Liver (tissue), 9 donors: ENCODE data around the gene TSPAN7. TPM values are rescaled to one million over a fixed set of nuclear protein-coding genes. Genes with fewer than 3 reads are reported as not detected.

Experiments used
- DNase-seq: peaks from one replicate; pipeline ENCODE4 v3.0.0-alpha.2; 2017; ENCODE audit warnings: low spot score
- H3K27ac ChIP-seq, 2 donors: one replicate each; pipeline ENCODE4 v1.7.0; 2013; ENCODE audit warnings: inconsistent platforms in 2 of 2, low read length in 2 of 2, control low read depth in 1 of 2, low read depth in 1 of 2, mild to moderate bottlenecking in 1 of 2
- H3K27me3 ChIP-seq, 4 donors: one replicate each; pipeline versions ENCODE4 v1.6.1 to v1.7.0; 2013; ENCODE audit warnings: low read length in 3 of 4, inconsistent platforms in 1 of 4, mild to moderate bottlenecking in 1 of 4, moderate library complexity in 1 of 4; ENCODE audit not compliant: control insufficient read depth in 4 of 4, insufficient read depth in 4 of 4
- H3K36me3 ChIP-seq, 4 donors: one replicate each; pipeline versions ENCODE4 v1.6.1 to v1.7.0; 2013; ENCODE audit warnings: low read length in 3 of 4, mild to moderate bottlenecking in 3 of 4, low read depth in 1 of 4, moderate library complexity in 1 of 4; ENCODE audit not compliant: control insufficient read depth in 4 of 4, insufficient read depth in 3 of 4
- H3K4me1 ChIP-seq, 4 donors: one replicate each; pipeline versions ENCODE4 v1.6.1 to v1.7.0; 2013; ENCODE audit warnings: low read length in 3 of 4, mild to moderate bottlenecking in 3 of 4, moderate library complexity in 1 of 4; ENCODE audit not compliant: control insufficient read depth in 4 of 4, insufficient read depth in 4 of 4
- H3K4me3 ChIP-seq, 3 donors: one replicate each; pipeline versions ENCODE4 v1.6.1 to v1.7.0; 2013; ENCODE audit warnings: low read length in 3 of 3, control low read depth in 1 of 3, low read depth in 1 of 3, mild to moderate bottlenecking in 1 of 3
- H3K9ac ChIP-seq, 2 donors: one replicate each; pipeline ENCODE4 v1.7.0; 2013; ENCODE audit warnings: low read length in 2 of 2, mild to moderate bottlenecking in 2 of 2, moderate library complexity in 2 of 2, control low read depth in 1 of 2, low read depth in 1 of 2
- H3K9me3 ChIP-seq, 4 donors: one replicate each; pipeline versions ENCODE4 v1.6.1 to v1.7.0; 2013; ENCODE audit warnings: low read length in 3 of 4; ENCODE audit not compliant: control insufficient read depth in 4 of 4
- ATF3 ChIP-seq: IDR thresholded peaks from 2 replicates; pipeline ENCODE4 v1.6.1; 2016; ENCODE audit warnings: antibody characterized with exemption
- EGR1 ChIP-seq, 2 donors: IDR thresholded peaks; 2 replicates each; pipeline ENCODE4 v1.6.1; 2016 to 2018; ENCODE audit warnings: antibody characterized with exemption in 2 of 2, low read depth in 2 of 2
- FOXA1 ChIP-seq: IDR thresholded peaks from 2 replicates; pipeline ENCODE4 v1.6.1; 2016; ENCODE audit warnings: antibody characterized with exemption
- FOXA2 ChIP-seq: IDR thresholded peaks from 2 replicates; pipeline ENCODE4 v1.6.1; 2016; ENCODE audit warnings: antibody characterized with exemption
- GABPA ChIP-seq, 2 donors: IDR thresholded peaks in 1 of 2; conservative IDR thresholded peaks in 1 of 2; 2 replicates each; pipeline ENCODE4 v1.6.1; 2016; ENCODE audit warnings: antibody characterized with exemption in 2 of 2, mild to moderate bottlenecking in 1 of 2, moderate library complexity in 1 of 2
- HNF4A ChIP-seq, 2 donors: conservative IDR thresholded peaks; 2 replicates each; pipeline ENCODE4 v1.6.1; 2016; ENCODE audit warnings: antibody characterized with exemption in 2 of 2, mild to moderate bottlenecking in 2 of 2
- HNF4G ChIP-seq: IDR thresholded peaks from 2 replicates; pipeline ENCODE4 v1.6.1; 2016; ENCODE audit warnings: antibody characterized with exemption
- JUND ChIP-seq, 2 donors: IDR thresholded peaks; 2 replicates each; pipeline ENCODE4 v1.6.1; 2016; ENCODE audit warnings: antibody characterized with exemption in 2 of 2
- MAX ChIP-seq: IDR thresholded peaks from 2 replicates; pipeline ENCODE4 v1.6.1; 2016; ENCODE audit warnings: antibody characterized with exemption
- NR2F2 ChIP-seq: IDR thresholded peaks from 2 replicates; pipeline ENCODE4 v1.6.1; 2016; ENCODE audit warnings: antibody characterized with exemption
- RAD21 ChIP-seq, 2 donors: IDR thresholded peaks; 2 replicates each; pipeline ENCODE4 v1.6.1; 2016; ENCODE audit warnings: antibody characterized with exemption in 2 of 2, mild to moderate bottlenecking in 2 of 2
- RXRA ChIP-seq, 2 donors: IDR thresholded peaks; 2 replicates each; pipeline ENCODE4 v1.6.1; 2017 to 2018; ENCODE audit warnings: antibody characterized with exemption in 2 of 2, mild to moderate bottlenecking in 1 of 2
- SP1 ChIP-seq: IDR thresholded peaks from 2 replicates; pipeline ENCODE4 v1.6.1; 2018; ENCODE audit warnings: antibody characterized with exemption, mild to moderate bottlenecking
- TAF1 ChIP-seq: conservative IDR thresholded peaks from 2 replicates; pipeline ENCODE4 v1.6.1; 2016; ENCODE audit warnings: antibody characterized with exemption, mild to moderate bottlenecking
- YY1 ChIP-seq: IDR thresholded peaks from 2 replicates; pipeline ENCODE4 v1.6.1; 2016; ENCODE audit warnings: antibody characterized with exemption, mild to moderate bottlenecking
- ZBTB33 ChIP-seq: IDR thresholded peaks from 2 replicates; pipeline ENCODE4 v1.6.1; 2016; ENCODE audit warnings: antibody characterized with exemption
- polyA plus RNA-seq, 2 donors: library from polyadenylated mRNA; stranded (reverse) in 1 of 2; unstranded in 1 of 2; fragments of 200-250 nt in 1 of 2; fragments of >200 nt in 1 of 2; fragmentation: Nextera tagmentation in 1 of 2; extraction: Ambion mirVana in 1 of 2; gene quantifications; one replicate each; pipeline versions ENCODE4 v1.2.1 to v1.2.3, GENCODE V29; 2013 to 2015
- total RNA-seq, 2 donors: library from RNA; depleted of rRNA; stranded (reverse); fragments of >200 nt; gene quantifications; one replicate each; pipeline ENCODE4 v1.2.3, GENCODE V29; 2014
- TF ChIP-seq, protein P1 (sequence below): IDR thresholded peaks from 2 replicates; pipeline ENCODE4 v1.6.1; 2016; ENCODE audit warnings: antibody characterized with exemption, mild to moderate bottlenecking
- TF ChIP-seq, protein P2 (sequence below): fragments of 150-350 bp; IDR thresholded peaks from 2 replicates; pipeline ENCODE4 v1.5.1; 2017; ENCODE audit warnings: improper control_type of control experiment, low read depth, low read length; ENCODE audit not compliant: missing input control
- donor health status: healthy.
- donor health status: healthy.
- donor health status: healthy.
- donor health status: healthy.
- donor health status: healthy.

Gene TSPAN7
- total and polyA plus RNA-seq, 4 donors, result 10.1 to 26.2 (median 17.6) TPM

DNA sequence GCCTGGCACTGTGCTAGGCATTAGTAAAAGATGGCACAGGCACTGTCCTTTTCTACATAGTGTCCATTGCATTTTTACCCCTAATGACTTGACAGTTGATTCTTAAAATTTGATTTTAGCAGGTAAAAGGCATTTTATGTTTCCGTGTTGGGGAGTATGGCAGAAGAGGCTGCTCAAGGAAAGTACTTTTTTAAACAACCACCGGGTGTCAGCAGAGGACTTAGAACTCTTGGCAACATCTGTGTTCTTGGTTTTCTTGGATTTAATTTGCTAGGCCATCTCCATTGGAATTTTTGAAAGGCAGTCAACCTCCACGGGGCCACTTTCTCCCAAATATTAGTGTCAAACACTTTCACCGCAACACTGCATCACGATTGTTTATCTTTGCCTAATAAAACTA, 102.9 kb downstream of the TSPAN7 start (continued):
- TF ChIP-seq, protein P1, sequence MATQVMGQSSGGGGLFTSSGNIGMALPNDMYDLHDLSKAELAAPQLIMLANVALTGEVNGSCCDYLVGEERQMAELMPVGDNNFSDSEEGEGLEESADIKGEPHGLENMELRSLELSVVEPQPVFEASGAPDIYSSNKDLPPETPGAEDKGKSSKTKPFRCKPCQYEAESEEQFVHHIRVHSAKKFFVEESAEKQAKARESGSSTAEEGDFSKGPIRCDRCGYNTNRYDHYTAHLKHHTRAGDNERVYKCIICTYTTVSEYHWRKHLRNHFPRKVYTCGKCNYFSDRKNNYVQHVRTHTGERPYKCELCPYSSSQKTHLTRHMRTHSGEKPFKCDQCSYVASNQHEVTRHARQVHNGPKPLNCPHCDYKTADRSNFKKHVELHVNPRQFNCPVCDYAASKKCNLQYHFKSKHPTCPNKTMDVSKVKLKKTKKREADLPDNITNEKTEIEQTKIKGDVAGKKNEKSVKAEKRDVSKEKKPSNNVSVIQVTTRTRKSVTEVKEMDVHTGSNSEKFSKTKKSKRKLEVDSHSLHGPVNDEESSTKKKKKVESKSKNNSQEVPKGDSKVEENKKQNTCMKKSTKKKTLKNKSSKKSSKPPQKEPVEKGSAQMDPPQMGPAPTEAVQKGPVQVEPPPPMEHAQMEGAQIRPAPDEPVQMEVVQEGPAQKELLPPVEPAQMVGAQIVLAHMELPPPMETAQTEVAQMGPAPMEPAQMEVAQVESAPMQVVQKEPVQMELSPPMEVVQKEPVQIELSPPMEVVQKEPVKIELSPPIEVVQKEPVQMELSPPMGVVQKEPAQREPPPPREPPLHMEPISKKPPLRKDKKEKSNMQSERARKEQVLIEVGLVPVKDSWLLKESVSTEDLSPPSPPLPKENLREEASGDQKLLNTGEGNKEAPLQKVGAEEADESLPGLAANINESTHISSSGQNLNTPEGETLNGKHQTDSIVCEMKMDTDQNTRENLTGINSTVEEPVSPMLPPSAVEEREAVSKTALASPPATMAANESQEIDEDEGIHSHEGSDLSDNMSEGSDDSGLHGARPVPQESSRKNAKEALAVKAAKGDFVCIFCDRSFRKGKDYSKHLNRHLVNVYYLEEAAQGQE, result no peak
- TF ChIP-seq ATF3, result no peak
- TF ChIP-seq EGR1 (IDR thresholded peaks at IDR 0.05; ENCODE audit: low read depth in 2 of 2), result no peak

- Histone ChIP-seq H3K4me3 (no peak overlapping the region), H3K9me3 (no peaks in the 10 kb centered on the region), H3K36me3 (no peaks in the 10 kb centered on the region), H3K27ac (no peak overlapping the region), H3K9ac (no peak overlapping the region), H3K4me1 (no peaks in the 10 kb centered on the region), H3K27me3 (no peaks in the 10 kb centered on the region)
- no peak for DNase-seq
- no peak for TF ChIP-seq YY1
- TF ChIP-seq SP1, result no peak
- TF ChIP-seq MAX, result no peak
- no peak for TF ChIP-seq FOXA2
- no peak for TF ChIP-seq GABPA (IDR thresholded peaks at IDR 0.05 in 1 of 2, conservative IDR thresholded peaks at IDR 0.05 in 1 of 2)
- no peak for TF ChIP-seq JUND (IDR thresholded peaks at IDR 0.05)
- TF ChIP-seq, protein P2, sequence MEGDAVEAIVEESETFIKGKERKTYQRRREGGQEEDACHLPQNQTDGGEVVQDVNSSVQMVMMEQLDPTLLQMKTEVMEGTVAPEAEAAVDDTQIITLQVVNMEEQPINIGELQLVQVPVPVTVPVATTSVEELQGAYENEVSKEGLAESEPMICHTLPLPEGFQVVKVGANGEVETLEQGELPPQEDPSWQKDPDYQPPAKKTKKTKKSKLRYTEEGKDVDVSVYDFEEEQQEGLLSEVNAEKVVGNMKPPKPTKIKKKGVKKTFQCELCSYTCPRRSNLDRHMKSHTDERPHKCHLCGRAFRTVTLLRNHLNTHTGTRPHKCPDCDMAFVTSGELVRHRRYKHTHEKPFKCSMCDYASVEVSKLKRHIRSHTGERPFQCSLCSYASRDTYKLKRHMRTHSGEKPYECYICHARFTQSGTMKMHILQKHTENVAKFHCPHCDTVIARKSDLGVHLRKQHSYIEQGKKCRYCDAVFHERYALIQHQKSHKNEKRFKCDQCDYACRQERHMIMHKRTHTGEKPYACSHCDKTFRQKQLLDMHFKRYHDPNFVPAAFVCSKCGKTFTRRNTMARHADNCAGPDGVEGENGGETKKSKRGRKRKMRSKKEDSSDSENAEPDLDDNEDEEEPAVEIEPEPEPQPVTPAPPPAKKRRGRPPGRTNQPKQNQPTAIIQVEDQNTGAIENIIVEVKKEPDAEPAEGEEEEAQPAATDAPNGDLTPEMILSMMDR, result no peak
- TF ChIP-seq RXRA (IDR thresholded peaks at IDR 0.05), result no peak
- TF ChIP-seq, protein P1, result no peak
- no peak for TF ChIP-seq ATF3
- no peak for TF ChIP-seq EGR1 (IDR thresholded peaks at IDR 0.05; ENCODE audit: low read depth in 2 of 2)
- no peak for TF ChIP-seq HNF4G
- no peak for TF ChIP-seq ZBTB33
- no peak for TF ChIP-seq NR2F2
- TF ChIP-seq RAD21 (IDR thresholded peaks at IDR 0.05), result no peak
- TF ChIP-seq HNF4A (conservative IDR thresholded peaks at IDR 0.05), result no peak
- no peak for TF ChIP-seq TAF1
- no peak for TF ChIP-seq FOXA1
These were observed 105.6 kb downstream of the TSPAN7 start for GRCh38 chrX:38666909-38667308.
